Left colon (tissue), 2 donors: ENCODE data around the gene UBE2R2. TPM values are rescaled to one million over a fixed set of nuclear protein-coding genes. Genes with fewer than 3 reads are reported as not detected.
A peak's percentile ranks its signal among the peaks of the same experiment; 100 is the strongest.
"Not testable (repeated sequence)": the region's sequence is repeated elsewhere in the genome, so short reads cannot be mapped to it uniquely, and the experiment has no call there.

Experiments used
- ATAC-seq: fragments of 200-7000 bp; cut with Tn5 transposase; one replicate; pipeline ENCODE4 v1.9.1; 2020; ENCODE audit warnings: mild to moderate bottlenecking, moderate library complexity
- DNase-seq, 2 donors: peaks; one replicate each; pipeline ENCODE4 v3.0.0-alpha.2; 2020
- intact Hi-C, 2 donors: fragments of 100-400 bp; cut with DNase I in 1 of 2; cut with micrococcal nuclease in 1 of 2; formaldehyde crosslinking; loops; one replicate each; pipeline versions ENCODE4 v1.11.2 to v1.14.0; 2022; cut with DNase I, micrococcal nuclease
- total RNA-seq, 2 donors: library from RNA; stranded (reverse); fragmentation: NEBNext Ultra II Directional; extraction: Animal tissue kit (Norgen Biotek cat#: 25700); gene quantifications; one replicate each; pipeline ENCODE4 v1.2.1, GENCODE V29; 2021
- donor health status: DM: no; HTN: no; CAD: no.
- donor health status: DM: yes; HTN: yes; CAD: no.

UBE2R2 gene
- total RNA-seq, 2 donors from 2014 or later: 34.1 to 40.8 TPM

GRCh38 chr9:33827285-33827684 lies 10.3 kb downstream of the UBE2R2 start:
- intact Hi-C loops, ATAC-seq, DNase-seq: not testable (repeated sequence)

GRCh38 chr9:33829641-33830230 lies 12.8 kb downstream of the UBE2R2 start:
- DNase-seq, ATAC-seq, intact Hi-C loops: not testable (repeated sequence)

- intact Hi-C loops: no loop called here
- DNase-seq (no peak), ATAC-seq (peak; percentile 53)
These were observed 18.8 kb downstream of the UBE2R2 start for GRCh38 chr9:33835625-33836260.

GRCh38 chr9:33836261-33836660 lies 19.3 kb downstream of the UBE2R2 start:
- ATAC-seq, intact Hi-C loops, DNase-seq: not testable (repeated sequence)

GRCh38 chr9:33837138-33837537 lies 20.2 kb downstream of the UBE2R2 start:
- ATAC-seq (no peak), DNase-seq (no peak)
- intact Hi-C loops: no loop called here

GRCh38 chr9:33840381-33840780 lies 23.4 kb downstream of the UBE2R2 start:
- intact Hi-C loops: no loop called here
- no peak for ATAC-seq
- DNase-seq: no peak

GRCh38 chr9:33843312-33843961 lies 26.5 kb downstream of the UBE2R2 start:
- intact Hi-C loops: no loop called here
- DNase-seq (no peak), ATAC-seq (no peak)

GRCh38 chr9:33846231-33846630 lies 29.3 kb downstream of the UBE2R2 start:
- intact Hi-C loops: no loop called here

GRCh38 chr9:33847894-33848205 lies 30.9 kb downstream of the UBE2R2 start:
- ATAC-seq: not testable (repeated sequence)

More at GRCh38 chr9:33846231-33846630, 29.3 kb downstream of the UBE2R2 start:
- ATAC-seq (no peak), DNase-seq (no peak)

GRCh38 chr9:33850267-33850629 lies 33.3 kb downstream of the UBE2R2 start:
- ATAC-seq: no peak
- DNase-seq: no peak
- intact Hi-C loops: no loop called here

More at GRCh38 chr9:33847894-33848205, 30.9 kb downstream of the UBE2R2 start:
- DNase-seq, intact Hi-C loops: not testable (repeated sequence)

GRCh38 chr9:33850677-33851076 lies 33.7 kb downstream of the UBE2R2 start:
- ATAC-seq (no peak), DNase-seq (no peak)
- intact Hi-C loops: no loop called here

- no peak for ATAC-seq
- intact Hi-C loops: no loop called here
- no peak for DNase-seq
These were observed 34.3 kb downstream of the UBE2R2 start for GRCh38 chr9:33851301-33851700.

- DNase-seq: peak; percentile 57 to 87
- intact Hi-C loops: no loop called here
These were observed 35.4 kb downstream of the UBE2R2 start for GRCh38 chr9:33852216-33852826.

GRCh38 chr9:33856247-33856646 lies 39.3 kb downstream of the UBE2R2 start:
- no peak for DNase-seq
- intact Hi-C loops: no loop called here
- no peak for ATAC-seq

More at GRCh38 chr9:33852216-33852826, 35.4 kb downstream of the UBE2R2 start:
- ATAC-seq: peak; percentile 69

GRCh38 chr9:33858423-33858822 lies 41.5 kb downstream of the UBE2R2 start:
- no peak for DNase-seq
- intact Hi-C loops: no loop called here
- ATAC-seq: no peak

GRCh38 chr9:33860200-33860871 lies 43.4 kb downstream of the UBE2R2 start:
- intact Hi-C loops: no loop called here
- ATAC-seq: no peak
- DNase-seq: no peak

- ATAC-seq (peak; percentile 75), DNase-seq (peak in 1 of 2 donors; percentile 57)
- intact Hi-C loops: no loop called here
These were observed 45.0 kb downstream of the UBE2R2 start for GRCh38 chr9:33861917-33862453.

- intact Hi-C loops, DNase-seq, ATAC-seq: not testable (repeated sequence)
These were observed 46.1 kb downstream of the UBE2R2 start for GRCh38 chr9:33863027-33863426.
